HG03439 (cell line): ENCODE data around the gene HIVEP3.

ENCODE experiments used
- ATAC-seq: cut with Tn5 transposase; IDR thresholded peaks from one replicate; pipeline ENCODE4 v1.9.1; 2021; ENCODE audit warnings: mild to moderate bottlenecking, moderate library complexity; ENCODE audit not compliant: unreplicated experiment

The HIVEP3 gene

GRCh38 chr1:41816061-41816460, 102.7 kb downstream of the HIVEP3 start:
- no peak for ATAC-seq

GRCh38 chr1:41813755-41814745, 104.7 kb downstream of the HIVEP3 start:
- no peak for ATAC-seq

- ATAC-seq: no peak
These were observed 105.5 kb downstream of the HIVEP3 start for GRCh38 chr1:41813226-41813625.

GRCh38 chr1:41812453-41812852, 106.3 kb downstream of the HIVEP3 start:
- no peak for ATAC-seq

- no peak for ATAC-seq
These were observed 106.7 kb downstream of the HIVEP3 start for GRCh38 chr1:41812051-41812450.

GRCh38 chr1:41811051-41811795, 107.5 kb downstream of the HIVEP3 start:
- no peak for ATAC-seq

GRCh38 chr1:41810446-41810845, 108.3 kb downstream of the HIVEP3 start:
- ATAC-seq: no peak

- ATAC-seq: no peak
These were observed 109.0 kb downstream of the HIVEP3 start for GRCh38 chr1:41809692-41810091.

- no peak for ATAC-seq
These were observed 111.3 kb downstream of the HIVEP3 start for GRCh38 chr1:41807390-41807789.

- no peak for ATAC-seq
These were observed 112.1 kb downstream of the HIVEP3 start for GRCh38 chr1:41806472-41807155.

- ATAC-seq: no peak
These were observed 112.8 kb downstream of the HIVEP3 start for GRCh38 chr1:41805771-41806471.

- ATAC-seq: no peak
These were observed 114.5 kb downstream of the HIVEP3 start for GRCh38 chr1:41804176-41804575.

- no peak for ATAC-seq
These were observed 115.1 kb downstream of the HIVEP3 start for GRCh38 chr1:41803656-41804055.

- ATAC-seq: no peak
These were observed 115.9 kb downstream of the HIVEP3 start for GRCh38 chr1:41802532-41803501.

- ATAC-seq: no peak
These were observed 118.4 kb downstream of the HIVEP3 start for GRCh38 chr1:41800311-41800829.

GRCh38 chr1:41799723-41800122, 119.0 kb downstream of the HIVEP3 start:
- no peak for ATAC-seq

GRCh38 chr1:41799205-41799604, 119.5 kb downstream of the HIVEP3 start:
- ATAC-seq: no peak

- no peak for ATAC-seq
These were observed 123.4 kb downstream of the HIVEP3 start for GRCh38 chr1:41795205-41795762.

GRCh38 chr1:41794031-41794430, 124.7 kb downstream of the HIVEP3 start:
- ATAC-seq: no peak
